ENCODE data around the gene NIPSNAP2.
A peak's percentile ranks its signal among the peaks of the same experiment; 100 is the strongest.
"Not testable (repeated sequence)": the region's sequence is repeated elsewhere in the genome, so short reads cannot be mapped to it uniquely, and the experiment has no call there.

NIPSNAP2 gene

DNA sequence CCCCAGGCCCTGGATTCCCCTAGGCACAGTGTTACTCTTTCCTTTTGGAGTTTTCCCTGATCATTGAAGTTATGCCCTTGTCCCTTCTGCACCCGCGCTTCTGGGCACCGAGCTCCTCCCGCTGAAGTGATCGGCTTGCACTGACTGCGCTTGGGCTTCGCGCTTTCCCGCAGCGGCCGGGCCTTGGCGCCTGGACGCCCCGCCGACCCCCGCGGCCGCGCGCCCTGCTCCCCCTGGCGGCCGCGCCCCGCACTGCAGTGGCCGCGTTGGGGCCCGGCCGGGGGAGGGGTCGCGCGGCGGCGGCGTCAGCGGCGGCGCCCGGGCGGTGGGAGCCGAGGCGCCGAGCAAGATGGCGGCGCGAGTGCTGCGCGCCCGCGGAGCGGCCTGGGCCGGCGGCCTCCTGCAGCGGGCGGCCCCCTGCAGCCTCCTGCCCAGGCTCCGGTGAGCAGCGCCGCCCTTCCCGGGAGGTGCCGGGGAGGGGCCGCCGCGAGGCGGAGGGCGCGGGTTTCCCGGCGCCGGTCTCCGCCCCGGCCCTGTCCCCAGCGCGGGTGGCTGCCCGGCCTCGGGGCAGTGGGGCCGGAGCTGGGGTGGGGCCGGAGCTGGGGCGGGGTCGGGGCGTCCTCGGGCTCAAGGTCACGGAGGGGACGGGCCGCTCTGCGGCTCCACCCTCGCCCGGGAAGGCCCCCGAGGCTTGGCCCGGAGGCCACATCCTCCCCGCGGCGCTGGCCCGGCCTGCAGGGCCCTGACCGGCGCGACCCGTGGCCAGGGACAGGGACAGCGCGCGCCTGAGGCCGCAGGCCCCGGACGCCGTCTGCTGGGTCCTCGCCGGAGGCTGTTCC lies at the start of gene NIPSNAP2:
NIPSNAP2 (plus strand) TSS at position 325 of the 839 bp plus-strand sequence; CDS start at position 350, 25 bp downstream.
- DNase-seq = peak; percentile 65

DNA sequence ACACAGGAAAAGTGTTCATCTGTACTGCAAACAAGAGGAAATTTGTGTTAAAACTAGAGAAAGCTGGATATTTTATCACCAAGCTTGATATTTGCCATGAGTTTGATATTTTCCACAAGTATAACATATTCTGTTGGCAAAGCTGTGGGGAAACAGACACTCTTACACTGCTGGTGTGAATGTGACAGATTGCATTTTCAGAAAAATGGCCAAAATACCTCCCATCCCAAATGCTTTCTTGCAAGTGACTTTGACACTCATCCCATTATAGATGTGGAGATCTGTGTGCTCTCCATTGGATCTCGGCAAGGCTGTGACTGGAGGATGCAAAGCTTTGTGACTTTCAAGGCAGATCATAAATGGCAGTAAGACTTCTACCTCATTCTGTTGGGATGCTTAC lies 46.6 kb upstream of the NIPSNAP2 start:
- no peak for DNase-seq

- no peak for DNase-seq
Observed at GRCh38 chr7:55928006-55928767, 36.2 kb upstream of the NIPSNAP2 start.

- no peak for DNase-seq
Observed at GRCh38 chr7:55931421-55932151, 32.8 kb upstream of the NIPSNAP2 start.

GRCh38 chr7:55939514-55940123 lies 24.8 kb upstream of the NIPSNAP2 start:
- no peak for DNase-seq

DNA sequence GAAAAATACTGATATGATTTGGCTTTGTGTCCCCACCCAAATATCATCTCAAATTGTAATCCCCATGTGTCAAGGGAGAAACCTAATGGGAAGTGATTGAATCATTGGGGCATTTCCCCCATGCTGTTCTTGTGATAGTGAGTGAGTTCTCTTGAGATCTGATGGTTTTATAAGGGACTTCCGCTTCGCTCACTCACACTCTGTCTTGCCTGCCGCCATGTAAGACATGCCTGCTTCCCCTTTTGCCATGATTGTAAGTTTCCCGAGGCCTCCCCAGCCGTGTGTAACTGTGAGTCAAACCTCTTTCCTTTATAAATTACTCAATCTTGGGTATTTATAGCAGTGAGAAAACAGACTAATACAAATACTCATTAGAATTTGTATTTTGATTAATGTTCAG lies 17.8 kb upstream of the NIPSNAP2 start:
- DNase-seq = no peak

DNA sequence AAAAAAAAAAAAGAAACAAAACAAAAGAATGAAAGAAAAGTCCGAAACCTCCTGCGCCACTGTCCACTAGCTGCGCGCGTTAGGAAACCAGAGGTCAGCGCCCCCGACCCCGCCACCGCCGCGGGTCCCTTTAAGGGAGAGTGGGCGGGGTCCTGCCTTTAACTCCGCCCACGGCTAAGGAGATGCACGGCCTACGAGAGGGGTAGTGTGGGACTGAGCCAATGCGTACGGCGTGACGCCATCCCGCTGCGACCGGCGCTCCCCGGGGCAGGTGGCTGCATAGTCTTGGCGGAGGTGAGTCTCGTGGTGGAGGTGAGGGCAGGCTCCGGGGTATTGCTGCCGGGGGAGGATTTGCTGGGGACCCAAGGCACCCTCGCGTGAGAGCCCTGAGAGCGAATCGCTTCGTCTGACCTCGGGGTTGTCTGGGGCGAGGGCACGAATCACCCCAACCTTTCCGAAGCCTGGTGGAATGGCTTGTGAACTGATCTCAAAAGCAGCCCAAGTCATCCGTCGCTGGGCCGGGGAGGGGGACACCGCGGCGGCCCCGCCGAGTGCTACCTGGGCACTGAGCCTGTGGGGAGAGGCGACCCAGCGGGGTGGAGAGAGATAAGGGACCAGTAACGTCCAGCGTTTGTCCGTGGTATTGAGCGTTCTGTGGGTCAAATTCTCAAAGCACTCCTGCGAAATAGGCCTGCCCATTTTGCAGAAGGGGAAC lies 12.6 kb upstream of the NIPSNAP2 start, which contains the start of gene MRPS17:
MRPS17 (plus strand) TSS at position 241 of the 715 bp plus-strand sequence. CDS start 1,319 bp downstream, outside the sequence.
- DNase-seq = peak; percentile 94

- not testable (repeated sequence) for DNase-seq
Observed at GRCh38 chr7:55952352-55952671, 12.1 kb upstream of the NIPSNAP2 start.

DNA sequence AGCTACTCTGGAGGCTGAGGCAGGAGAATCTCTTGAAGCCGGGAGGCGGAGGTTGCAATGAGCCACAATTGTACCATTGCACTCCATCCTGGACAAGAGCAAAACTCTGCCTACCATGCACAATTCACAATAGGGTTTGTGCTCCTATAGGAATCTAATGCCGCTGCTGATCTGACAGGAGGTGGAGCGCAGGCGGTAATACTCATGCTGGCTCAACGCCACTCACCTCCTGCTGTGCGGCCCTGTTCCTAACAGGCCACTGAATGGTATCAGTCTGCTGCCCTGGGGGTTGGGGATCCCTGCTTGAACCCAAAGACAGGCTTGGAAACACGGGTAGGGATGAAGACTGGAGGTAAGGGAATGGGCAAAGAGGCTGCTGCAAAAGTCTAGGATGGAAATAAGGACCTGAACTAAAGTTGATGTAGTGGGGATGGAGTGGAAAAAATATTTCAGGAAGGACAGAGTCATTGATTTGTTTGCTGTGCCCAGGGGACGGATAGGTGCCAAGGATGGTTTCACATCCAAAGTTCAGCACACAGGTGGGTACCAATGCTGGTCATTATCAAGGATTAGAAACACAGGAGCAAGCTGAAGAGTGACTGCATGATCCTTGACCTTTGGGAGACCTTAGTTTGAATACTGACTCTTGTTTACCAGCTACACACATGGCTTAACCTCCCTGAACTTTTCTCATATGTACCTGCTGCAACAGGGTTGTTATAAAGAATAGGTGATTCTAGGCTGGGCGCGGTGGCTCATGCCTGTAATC lies 10.5 kb upstream of the NIPSNAP2 start:
- DNase-seq = no peak

GRCh38 chr7:55957190-55957589 lies 7.2 kb upstream of the NIPSNAP2 start:
- DNase-seq = no peak

- DNase-seq = no peak
Observed at GRCh38 chr7:55962014-55962413, 2.4 kb upstream of the NIPSNAP2 start.

GRCh38 chr7:55963584-55964168 lies 709 bp upstream of the NIPSNAP2 start:
- DNase-seq = no peak

- no peak for DNase-seq
Observed at GRCh38 chr7:55965100-55965470, 700 bp downstream of the NIPSNAP2 start.

DNA sequence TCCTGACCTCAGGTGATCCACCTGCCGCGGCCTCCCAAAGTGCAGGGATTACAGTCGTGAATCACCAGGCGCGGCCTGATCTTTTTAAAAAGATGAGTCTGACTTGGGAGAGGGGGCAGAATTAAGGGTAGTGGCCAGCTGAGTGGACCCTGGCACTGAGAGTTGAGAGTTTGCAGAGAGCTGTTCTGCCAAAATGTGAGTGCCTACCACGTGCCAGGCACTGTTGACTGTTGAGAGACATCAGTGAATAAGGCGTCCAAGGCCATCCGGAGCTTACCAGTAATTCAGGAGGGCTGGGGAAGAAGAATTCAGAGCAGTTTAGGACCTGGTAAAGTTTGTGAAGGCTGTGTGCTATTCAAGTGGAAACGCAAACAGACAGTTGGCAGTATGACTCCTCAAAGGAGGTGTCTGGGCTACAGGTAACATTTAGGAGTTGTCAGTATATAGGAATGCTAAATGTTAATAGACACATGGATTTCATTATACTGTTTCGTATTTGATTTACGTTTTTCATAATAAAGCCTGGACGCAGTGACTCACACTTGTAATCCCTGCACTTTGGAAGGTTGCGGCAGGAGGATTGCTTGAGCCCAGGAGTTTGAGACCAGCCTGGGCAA lies 1.5 kb downstream of the NIPSNAP2 start:
- no peak for DNase-seq

DNA sequence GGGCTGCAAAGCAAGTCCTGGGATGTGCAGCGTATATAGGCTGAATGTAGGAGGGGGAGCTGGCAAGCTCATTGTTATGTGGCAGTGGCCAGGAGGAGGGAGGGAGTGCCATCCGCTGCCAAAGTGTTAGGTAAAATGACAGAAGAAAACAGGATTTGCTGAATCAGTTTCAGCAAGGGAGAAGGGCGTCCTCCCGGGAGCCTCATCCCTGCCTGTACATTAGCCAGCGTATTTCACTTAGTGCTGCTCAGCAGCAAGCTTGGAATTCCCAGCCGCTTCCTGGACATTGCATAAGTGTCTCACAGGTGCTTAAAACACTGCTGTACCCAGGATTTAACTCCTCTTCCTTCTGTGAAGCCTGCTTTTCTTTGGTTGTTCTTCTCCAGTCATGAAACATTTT lies 2.5 kb downstream of the NIPSNAP2 start:
- DNase-seq = no peak

DNA sequence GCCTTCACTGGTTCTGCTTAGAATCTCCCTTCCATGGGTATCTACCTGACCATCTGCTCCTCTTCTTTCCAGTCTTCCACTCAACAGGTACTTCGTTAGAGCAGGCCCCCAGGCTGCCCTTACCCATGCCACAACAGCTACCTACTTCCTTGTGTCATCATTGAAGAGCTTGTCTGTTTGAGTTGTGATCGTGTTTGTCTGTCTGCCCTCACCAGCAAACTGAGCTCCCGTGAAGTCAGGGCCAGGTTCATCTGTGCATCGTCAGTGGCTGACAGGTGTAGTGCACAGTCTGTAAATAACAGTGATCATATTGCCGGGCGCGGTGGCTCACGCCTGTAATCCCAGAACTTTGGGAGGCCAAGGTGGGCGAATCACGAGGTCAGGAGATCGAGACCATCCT lies 5.0 kb downstream of the NIPSNAP2 start:
- no peak for DNase-seq

DNA sequence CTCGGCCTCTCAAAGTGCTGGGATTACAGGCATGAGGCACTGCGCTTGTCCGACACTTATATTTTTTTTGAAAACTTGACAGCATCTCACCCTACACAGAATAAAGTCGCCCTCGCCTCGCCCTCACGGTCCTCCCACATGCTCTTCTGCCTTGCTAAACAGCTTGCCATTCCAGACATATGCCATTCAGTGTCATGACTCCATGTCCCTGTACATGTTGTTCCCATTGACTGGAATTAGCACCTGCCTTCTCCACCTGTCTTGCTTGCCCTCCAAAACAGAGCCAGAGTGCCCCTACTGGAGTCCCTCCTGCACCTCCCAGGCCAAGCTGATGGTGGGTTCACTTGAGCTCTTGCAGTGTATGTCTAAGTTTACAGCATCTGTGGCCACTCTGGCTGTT lies 6.2 kb downstream of the NIPSNAP2 start:
- no peak for DNase-seq

- no peak for DNase-seq
Observed at GRCh38 chr7:55970978-55971377, 6.6 kb downstream of the NIPSNAP2 start.

GRCh38 chr7:55973747-55974250 lies 9.4 kb downstream of the NIPSNAP2 start:
- DNase-seq = no peak

DNA sequence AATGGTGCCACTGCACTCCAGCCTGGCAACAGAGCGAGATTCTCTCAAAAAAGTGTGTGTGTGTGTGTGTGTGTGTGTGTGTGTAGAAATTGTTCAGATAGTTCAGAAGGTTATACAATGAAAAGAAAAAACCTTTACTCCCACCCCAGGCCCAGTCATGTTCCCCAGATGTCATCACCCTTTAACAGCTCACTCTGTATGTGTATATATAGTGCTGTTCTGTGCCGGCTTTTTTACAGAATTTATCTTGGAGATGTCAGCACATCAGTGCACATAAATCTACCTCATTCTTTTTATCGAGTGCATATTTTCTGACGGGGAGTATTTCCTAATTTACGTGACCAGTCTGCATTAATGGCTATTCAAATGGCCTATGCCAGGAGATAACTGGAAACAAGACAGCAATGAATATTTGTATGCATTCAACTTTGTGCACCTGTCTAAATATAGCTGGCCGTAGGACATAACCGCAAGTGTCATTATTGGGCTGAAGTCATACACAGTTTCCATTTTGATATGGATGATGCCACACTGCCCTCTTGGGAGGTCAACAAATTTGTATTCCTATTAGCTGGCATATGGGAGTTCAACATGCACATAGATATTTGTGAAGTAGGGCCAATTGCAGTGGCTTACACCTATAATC lies 11.7 kb downstream of the NIPSNAP2 start:
- no peak for DNase-seq

Measured in CD4-positive, alpha-beta T cell treated with Interleukin-21 for 1 hour (primary cell).